Activated effector memory CD4-positive, alpha-beta T cell treated with Interleukin-2 at 50 U/mL for 16 hours (primary cell): ENCODE data around the gene ROBO2.

Source experiments
- DNase-seq: peaks from one replicate; pipeline ENCODE4 v3.0.0-alpha.2; 2020

Gene ROBO2

DNA sequence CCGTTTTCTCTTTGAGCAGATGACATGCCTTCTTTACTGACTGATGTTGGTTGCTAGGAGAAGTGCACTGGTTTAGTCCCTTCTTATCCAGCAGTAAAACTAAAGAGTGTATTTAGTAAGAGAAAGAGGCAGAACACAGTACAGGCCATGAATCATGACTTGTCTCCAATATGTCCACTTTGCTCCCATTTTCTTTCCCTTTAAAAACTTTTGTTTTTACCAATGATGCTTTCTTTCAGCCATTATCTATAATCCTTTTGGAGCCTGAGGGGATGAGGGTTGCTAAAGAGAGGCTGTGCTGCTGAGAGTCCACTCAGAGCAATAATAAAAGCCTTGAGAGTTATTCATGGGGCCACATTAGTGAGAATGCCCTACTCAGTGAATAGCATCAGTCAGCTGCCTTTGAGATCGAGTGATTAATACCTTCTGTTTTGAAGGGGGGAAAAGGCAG lies 12.2 kb downstream of the ROBO2 start:
- no peak for DNase-seq

DNA sequence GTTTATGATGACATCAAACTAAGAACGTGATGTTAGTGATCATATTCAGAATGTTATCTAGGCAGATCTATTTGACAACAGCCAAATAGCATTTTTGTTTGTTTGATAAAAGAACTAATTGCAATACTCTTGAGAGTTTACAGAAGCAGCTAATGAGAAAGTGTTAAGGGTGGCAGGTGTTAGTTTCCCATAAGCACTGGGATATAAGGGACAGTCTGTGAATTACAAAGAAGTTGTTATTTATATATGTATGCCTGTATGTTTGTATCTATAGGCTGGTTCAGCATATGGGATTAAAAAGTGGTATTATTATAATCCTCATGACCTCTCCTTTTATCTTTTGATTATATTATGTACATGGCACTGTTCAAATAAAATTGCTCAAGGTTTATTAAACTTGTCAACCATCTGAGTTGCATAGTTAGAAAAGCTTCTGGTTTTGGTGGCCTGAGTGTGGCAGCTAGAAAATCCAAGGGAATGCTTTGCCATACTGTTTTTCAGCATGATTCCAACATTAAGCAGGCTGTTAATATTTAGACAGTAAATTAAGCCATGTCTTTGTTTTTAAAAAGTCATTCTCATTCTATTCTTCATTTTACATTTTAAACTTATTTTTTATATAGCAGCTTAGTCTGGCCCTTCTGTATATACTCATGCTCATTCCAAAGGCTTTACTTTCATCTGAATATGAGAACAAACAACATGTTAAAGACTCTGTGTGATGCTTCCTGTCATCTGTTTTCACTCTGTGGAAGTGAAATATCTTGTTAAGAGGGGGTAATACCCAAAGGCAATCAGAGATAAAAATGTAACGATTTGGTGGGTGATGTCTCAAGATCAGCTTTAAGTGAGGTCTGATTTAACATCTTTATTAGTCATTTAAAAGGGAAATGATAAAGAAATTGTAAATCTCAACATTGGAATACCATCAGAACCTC lies 13.1 kb downstream of the ROBO2 start:
- DNase-seq = no peak

DNA sequence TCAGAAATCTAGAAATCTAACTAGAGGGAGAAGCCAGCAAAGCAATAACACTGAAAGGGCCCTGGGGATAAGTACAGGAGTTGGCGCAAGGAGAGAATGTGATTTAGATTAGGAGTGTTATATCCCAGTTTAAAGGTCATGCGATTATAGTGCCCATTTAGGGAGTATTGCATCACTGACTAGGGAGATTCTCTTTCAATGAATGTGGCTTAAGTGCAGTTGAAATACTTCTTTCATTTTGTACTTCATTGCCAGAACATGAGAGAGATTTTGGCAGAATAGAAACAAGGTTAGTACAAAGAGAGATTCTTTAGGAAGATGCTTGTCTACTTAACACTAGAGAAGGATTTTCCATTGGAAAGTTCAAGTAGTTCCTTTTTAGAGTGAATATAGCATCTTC lies 13.9 kb downstream of the ROBO2 start:
- no peak for DNase-seq

DNA sequence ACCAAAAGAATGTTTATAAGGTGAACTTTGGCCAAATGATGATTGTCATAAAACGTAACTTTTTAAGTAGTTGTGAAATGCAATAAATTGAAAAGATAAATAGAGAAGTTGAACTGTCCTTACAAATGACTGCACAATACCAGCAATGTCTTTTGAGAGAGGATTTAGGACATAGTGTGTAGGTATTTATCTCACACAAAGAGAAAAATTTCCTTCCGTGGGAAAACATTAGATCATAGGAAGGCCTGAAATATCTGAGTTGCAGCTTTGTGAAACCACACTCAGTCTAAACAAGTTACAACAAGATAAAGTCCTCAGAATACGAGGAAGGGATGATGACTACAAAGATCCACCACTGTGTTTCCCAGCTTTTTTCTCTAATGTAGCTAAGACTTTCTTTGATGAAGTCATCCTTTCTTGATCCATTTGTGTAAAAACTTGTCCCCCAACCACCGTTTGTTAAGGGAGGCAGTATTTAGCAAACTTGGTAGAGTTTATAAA lies 16.0 kb downstream of the ROBO2 start:
- no peak for DNase-seq

DNA sequence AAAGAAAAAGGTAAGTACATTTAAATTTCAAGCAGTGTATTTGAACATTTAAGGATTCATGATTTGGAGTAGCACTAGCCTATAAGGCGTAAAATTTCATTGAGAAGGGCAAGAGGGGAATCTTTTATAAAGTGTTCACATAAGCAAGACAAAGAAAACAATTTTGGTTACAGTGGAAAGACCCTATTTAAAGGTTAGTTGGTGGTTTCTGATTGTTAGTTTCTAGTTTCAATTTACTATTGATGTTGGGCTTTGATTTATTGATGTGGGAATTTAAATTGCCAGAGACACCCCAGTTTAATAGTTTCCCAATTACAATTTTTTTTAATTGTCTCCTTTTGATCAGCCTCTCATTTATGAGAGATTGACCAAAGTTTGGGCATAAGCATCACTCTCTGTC lies 19.5 kb downstream of the ROBO2 start:
- no peak for DNase-seq

DNA sequence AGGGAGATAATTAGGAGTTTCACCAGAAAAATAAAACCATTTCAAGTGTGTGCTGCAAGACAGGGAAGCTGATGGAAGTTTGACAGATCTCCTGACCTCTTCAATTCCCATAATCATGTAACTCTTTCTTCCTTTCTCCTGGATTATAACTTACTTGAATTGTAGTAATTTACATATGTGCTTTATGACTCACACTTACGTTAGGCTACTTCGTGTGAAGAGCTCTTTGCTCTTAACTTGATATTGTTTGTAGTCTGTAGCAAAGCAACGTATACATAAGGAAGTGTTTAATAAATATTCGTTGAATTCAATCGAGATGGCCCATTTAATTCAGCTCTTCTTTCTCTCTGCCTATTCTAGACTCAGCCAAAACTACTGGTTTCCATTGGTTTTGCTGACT lies 23.5 kb downstream of the ROBO2 start:
- no peak for DNase-seq

DNA sequence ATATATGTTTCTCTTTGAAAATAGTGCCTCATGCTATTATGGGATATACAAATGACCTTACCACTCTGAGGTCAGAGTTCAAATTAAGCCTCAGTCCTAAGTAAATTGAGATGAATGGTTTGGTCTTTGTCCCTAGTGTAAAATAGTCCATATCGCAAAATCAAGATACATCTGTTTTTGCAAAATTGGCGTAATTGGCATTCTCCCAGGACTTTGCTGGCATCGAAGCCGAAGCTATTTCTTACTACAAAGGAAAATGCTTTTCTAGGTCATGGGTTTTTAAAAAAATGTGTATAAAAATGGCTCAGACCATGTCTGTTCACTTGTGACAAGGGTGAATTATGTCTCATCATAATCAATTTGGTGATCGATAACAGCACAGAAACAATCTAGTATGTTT lies 25.9 kb downstream of the ROBO2 start:
- DNase-seq = no peak

DNA sequence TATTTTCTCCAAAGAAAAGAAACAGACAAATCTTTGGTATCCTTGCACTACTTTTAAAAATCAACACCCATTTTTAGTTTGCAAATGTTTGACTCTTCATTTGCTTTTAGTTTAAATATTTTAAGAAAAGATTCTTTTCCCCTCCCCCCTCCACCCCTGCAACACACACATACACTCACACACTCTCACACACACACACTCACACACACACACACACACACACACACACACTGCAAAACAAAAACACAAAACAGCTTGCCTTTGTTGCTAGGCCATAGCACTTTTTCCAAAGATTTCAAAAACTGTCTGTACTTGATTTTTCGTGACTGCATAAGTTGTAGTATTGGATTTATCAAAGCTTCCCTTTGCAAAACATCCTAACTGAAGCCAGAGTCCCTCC lies 26.9 kb downstream of the ROBO2 start:
- no peak for DNase-seq

DNA sequence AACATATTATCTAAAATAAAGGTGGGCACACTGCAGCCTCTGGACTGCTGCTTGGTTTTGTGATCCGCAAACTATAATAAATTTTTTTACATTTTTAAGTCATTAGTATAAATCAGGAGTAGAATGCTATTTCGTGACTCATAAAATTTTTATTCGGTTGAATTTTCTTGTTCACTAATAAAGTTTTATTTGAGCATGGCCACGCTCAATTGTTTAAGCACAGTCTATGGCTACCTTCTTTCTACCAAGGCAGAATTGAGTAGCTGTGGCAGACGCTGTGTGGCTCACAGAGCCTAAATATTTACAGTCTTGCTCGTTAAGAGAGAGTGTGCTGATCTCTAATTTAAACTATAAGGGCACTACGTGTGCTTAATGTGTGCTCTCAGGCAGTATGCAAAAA lies 28.9 kb downstream of the ROBO2 start:
- DNase-seq = no peak

DNA sequence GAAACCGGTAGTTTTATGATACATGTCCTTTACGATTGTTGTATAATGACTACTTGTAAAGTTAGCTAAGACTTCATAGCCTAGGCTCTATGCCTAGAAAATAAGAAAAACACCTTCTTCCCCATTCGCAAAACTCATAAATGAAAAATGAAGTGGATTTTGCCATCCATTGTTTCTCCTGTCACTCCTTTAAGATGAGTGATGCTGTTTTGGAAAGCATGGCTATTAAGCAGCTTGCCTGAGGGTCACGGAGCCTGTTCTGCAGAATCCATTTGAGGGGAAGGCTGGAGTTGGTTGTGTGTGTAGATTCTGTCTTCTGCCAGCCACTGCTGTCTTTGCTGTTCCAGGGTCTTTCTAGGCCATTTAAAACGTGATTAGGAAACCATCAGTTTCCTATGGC lies 31.5 kb downstream of the ROBO2 start:
- DNase-seq = no peak

DNA sequence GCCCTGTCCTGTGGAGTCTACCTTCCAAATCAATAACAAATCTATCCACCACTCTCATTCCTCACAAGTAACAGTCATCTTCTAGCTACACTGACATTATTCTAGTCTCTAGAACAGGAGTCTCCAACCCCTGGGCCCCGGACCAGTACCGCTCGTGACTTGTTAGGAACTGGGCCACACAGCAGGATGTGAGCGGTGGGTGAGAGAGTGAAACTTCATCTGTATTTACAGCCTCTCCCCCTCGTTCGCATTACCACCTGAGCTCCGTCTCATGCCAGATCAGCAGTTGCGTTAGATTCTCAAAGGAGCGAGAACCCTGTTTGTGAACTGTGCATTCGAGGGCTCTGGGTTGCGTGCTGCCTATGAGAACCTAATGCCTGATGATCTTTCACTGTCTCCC lies 31.9 kb downstream of the ROBO2 start:
- DNase-seq = no peak

DNA sequence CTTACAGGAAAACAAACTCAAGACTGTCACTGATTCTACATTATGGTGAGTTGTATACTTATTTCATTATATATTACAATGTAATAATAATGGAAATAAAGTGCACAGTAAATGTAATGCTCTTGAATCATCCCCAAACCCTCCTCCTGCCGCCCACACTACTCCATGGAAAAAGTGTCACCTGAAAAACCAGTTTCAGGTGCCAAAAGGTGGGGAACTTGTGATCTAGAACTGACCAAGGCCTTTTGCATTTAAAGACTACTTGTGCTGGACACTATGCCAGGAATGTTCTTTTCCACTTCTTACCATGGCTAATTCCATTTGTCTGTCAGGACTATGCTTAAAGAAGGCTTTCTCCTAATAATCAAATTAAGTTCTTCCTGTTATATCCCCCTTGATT lies 32.3 kb downstream of the ROBO2 start:
- no peak for DNase-seq

DNA sequence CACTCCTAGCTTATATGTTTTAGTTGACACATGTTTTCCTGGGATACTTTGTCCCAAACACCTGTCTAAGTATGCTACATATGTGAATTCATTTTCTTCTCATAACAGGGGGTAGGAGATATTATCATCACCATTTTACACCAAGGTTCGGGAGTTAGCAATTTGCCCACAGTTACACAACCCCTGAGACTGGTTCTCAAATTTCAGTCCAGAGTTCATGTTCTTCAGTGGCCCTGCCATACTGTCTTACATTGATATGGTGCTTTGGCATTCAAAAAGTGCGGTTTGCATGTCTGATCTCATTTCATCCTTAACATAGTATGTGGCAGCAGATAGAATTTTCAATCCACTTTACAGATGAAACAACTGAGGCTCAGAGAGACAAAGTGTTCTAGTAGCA lies 38.4 kb downstream of the ROBO2 start:
- DNase-seq = no peak

DNA sequence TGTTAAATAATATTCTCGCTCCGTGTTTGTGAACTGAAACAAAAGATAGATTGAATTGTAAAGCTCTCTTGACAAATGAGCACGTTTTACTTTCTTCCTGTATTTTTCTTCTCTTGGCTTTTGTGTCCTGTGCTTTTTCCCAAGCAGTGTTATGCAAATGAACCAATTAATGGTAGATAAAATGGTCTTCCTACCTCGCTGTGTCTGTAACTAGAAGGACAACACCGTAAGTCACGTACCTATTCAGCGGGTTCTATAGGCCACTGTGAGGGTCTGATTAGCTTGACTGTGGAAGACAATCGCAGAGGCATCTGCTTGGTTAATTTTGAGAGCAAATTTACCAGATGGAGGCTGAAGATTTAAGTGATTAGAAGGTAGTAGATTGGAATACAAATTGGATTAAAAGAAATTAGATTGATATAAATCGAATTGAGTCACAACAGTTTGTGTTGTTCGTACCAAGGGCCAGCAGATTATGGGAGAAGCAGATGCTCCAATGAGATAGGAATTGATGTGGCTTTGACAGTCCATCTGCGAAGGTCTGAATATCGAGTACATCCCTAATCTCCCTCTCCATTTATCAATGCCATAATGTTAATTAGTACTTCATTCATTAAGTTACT lies 40.2 kb downstream of the ROBO2 start:
- DNase-seq = no peak

DNA sequence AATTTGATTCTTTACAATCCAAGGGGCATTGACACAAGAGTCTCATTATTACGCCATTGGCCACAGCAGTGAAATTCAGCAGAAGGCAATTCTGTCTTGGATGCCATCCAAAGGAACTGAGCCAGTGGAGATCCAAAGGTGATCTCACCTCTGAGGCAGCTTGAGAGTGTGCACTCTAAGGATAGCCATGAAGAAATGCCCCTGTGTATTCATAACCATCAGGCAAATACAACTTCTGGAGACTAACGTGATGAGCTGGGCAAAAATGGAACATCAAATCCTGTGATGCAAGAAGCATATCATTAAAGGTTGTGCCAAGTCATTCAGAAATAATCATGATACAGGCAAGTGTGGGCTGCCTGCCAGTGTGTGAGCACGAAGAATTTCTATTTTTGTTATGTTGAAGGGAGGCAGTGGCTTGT lies 41.4 kb downstream of the ROBO2 start:
- DNase-seq = no peak

DNA sequence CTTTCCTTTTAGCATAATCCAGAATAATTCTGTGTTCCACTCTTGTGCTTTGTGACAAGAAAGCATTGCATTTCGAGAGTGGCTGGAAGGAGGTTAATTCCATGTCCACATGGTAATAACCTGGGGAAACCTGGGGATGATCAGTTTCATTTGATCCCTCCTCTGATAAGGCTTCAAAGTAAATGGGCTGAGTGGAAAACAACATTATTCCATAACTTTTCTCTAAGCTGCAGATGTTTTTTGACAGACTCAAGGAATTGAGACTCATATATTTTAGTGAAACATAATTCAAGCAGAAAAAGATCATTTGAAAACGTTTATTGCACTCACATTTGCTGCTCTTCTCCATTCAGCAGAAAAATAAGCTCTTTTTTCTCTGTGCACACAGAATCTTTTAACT lies 44.6 kb downstream of the ROBO2 start:
- DNase-seq = no peak

DNA sequence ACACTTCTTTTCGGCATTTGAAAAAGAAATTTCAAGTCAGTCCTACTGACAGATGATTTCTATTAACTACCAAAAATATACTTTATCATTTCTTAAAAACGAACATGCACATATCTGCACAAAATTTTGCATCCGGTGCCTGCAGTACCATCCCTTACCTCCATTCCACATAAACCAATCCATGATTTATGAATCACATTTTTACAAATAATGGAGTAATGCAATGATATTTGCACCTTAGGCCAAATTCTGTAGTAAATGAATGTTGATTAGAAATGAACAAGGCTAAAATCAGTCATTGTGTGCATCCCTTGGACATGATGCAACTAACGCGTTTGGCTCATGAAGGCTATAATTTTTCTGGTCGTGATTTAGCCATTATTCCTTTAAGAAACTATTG lies 46.5 kb downstream of the ROBO2 start:
- no peak for DNase-seq

DNA sequence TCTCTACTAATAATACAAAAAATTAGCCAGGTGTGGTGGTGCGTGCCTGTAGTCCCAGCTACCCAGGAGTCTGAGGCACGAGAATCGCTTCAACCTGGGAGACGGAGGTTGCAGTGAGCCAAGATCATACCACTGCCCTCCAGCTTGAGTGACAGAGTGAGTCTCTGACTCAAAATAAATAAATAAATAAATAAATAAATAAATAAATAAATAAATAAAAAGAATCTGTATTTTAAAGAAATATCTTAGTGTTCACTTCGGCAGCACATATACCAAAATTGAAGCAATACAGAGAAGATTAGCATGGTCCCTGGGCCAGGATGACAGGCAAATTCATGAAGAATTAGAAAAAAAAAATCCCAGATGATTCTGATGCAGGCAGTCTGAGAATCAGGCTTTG lies 51.9 kb downstream of the ROBO2 start:
- DNase-seq = no peak

DNA sequence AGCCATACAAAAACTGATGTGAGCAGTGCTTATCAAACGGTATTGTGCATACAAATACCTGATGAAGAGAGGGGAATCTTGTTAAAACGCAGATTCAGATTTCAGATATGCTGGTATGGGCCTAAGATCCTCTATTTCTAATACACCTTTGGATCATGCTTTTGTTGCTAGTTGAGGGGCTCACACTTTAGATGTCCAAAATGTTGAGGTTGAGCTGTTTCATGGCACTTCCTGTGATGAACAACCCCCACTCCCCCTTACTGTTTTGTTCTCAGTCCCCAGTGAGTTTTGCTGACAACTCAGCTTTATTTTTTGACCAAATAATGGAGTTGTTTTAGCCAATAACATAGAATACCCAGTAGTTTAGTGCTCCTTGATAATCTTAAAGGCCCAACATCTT lies 53.2 kb downstream of the ROBO2 start:
- DNase-seq = no peak

DNA sequence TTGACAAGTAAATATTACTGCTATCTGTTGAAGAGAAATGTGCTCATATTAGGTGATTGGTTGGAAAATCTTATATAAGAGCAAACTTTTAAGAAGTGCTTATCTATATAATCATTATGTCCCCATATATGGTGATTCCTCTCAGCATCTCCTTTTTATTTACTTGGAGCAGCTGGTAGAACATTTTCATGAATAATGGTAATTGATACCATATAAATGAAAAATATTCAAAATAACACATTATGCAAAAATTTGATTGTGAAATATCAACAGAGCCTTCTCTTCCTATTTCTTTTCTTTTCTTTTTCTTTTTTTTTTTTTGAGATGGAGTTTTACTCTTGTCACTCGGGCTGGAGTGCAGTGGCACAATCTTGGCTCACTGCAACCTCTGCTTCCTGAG lies 56.2 kb downstream of the ROBO2 start:
- no peak for DNase-seq

DNA sequence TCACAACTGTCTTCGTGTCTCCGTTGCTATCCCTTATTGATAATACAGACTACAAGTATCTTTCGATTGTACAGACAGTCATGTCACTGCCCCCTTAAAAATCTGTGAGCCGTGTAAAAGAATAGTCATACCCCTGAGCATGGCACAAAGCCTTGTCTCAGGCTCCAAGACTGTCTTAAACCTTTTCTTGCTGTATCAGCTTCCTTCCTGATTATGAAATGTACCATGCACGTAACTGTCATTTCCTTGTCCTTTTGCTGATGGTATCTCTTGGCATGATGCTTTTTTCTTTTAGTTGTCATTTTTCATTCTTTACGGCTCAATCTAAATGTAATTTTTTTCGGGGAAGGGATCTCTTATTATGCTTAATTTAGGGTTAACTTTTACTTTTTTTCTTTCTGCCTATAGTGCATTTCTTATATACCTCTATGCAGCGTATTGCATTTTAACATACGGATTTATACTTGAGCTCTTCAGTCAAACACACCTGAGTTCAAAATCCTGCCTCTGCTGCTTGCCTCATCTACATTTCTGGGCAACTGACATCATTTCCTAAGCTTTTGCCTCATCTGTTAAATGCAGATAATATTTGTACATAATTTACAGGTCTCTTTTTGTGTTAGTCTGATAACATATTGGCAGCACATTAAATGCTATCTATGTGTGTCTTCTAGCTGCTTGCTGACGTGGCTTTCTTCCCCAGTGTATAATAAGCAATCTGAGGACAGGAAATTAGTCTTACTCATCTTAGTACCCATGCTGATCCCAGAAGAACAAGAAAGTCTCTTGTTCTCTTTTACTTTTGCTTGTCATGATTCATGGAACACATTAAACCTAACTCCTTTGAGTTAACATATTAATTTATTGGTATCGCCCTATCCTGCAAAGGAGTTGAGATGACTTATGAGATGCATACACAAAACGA lies 57.3 kb downstream of the ROBO2 start:
- no peak for DNase-seq

DNA sequence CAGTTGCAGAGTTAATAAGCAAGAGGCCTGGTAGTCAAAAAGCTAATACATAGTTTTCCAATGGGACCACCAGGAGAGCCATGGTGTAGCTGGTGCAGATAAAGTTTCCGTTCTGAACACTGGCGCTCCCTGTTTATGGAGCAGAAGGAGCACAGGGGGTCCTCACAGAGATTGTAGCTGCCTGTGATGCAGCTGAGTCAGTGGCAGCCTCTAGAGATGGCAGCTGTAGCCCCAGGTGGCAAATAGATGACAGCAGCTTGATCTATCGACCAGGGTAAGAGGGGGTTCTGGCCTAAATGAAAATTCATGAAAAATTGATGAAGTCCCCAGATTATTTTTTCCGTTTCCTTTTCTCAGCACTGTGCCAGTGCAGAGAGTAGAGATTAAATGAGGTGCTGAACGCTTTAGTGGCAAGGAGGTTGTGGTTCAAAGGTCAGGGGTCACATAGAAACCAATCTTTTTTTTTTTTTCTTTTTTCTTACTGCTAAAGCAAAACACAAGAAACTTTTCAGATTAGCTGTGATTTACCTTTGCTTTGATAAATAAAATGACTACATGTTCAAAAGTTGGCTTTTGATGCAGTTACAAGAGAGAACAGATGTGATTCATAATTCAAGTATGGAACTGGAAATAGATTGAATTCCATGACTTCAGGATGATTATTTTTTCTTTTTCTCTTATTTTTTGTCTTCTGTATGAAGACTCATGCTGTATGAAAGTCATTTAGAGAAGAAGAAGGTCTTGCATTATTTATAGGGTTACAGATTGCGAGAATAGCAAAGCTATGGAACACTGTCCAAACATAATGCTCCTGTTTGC lies 63.3 kb downstream of the ROBO2 start:
- DNase-seq = no peak
